BJ (cell line): ENCODE measurements around the gene UBXN6. TPM values are rescaled to one million over a fixed set of nuclear protein-coding genes. Genes with fewer than 3 reads are reported as not detected.

Experiments used
- CTCF ChIA-PET: fragments of 350-600 bp; formaldehyde crosslinking; extraction: SDS; loops from one replicate; lab custom pipeline; 2021; ENCODE audit warnings: antibody characterized with exemption, inconsistent platforms; lab: Yijun Ruan, JAX
- POLR2A ChIA-PET: fragments of 300-600 bp; sonication (Branson Sonifier 250); formaldehyde crosslinking; extraction: SDS; loops from one replicate; lab custom pipeline; 2021; ENCODE audit warnings: antibody characterized with exemption; lab: Charles Lee
- DNase-seq: peaks from one replicate; pipeline ENCODE4 v3.0.0-alpha.2; 2011; ENCODE audit warnings: low read depth
- H3K27me3 ChIP-seq: 2 replicates; pipeline ENCODE4 v1.6.0; 2011; ENCODE audit warnings: low read length; ENCODE audit not compliant: control insufficient read depth, insufficient read depth
- H3K36me3 ChIP-seq: 2 replicates; pipeline ENCODE4 v1.5.1; 2011; ENCODE audit warnings: low read length; ENCODE audit not compliant: control insufficient read depth, insufficient read depth
- H3K4me3 ChIP-seq: 2 replicates; pipeline ENCODE4 v1.5.1; 2011; ENCODE audit warnings: low read depth, mild to moderate bottlenecking, control low read depth, low read length
- CTCF ChIP-seq: IDR thresholded peaks from 2 replicates; pipeline ENCODE4 v1.5.1; 2011; ENCODE audit warnings: low read depth, mild to moderate bottlenecking, control low read depth, inconsistent platforms, low read length, moderate library complexity; ENCODE audit not compliant: insufficient read depth
- polyA plus RNA-seq: library from polyadenylated mRNA; depleted of rRNA; stranded (reverse); fragments of >200 nt; gene quantifications from 2 replicates; pipeline ENCODE4 v1.2.3, GENCODE V29; 2011

Gene UBXN6
- polyA plus RNA-seq, 1 experiment = 127 TPM

- POLR2A ChIA-PET = interaction anchor here (0.6 kb wide), 1 partner anchor 11 kb away, joined by 20 read pairs; no protein-coding TSS in a partner anchor
- peak; percentile 19 for DNase-seq
- CTCF ChIA-PET = interaction anchor here (0.8 to 1.1 kb wide), 2 partner anchors 49 to 207 kb away, joined by 3 read pairs; no protein-coding TSS in a partner anchor
- H3K4me3 ChIP-seq = peak overlapping the region; percentile 92
- TF ChIP-seq CTCF = no peak
- H3K27me3 ChIP-seq = no peaks in the 10 kb centered on the region
- H3K36me3 ChIP-seq = peaks cover 16% of the 10 kb centered on the region
Observed at GRCh38 chr19:4474514-4475022, 17.0 kb upstream of the UBXN6 start.

GRCh38 chr19:4473763-4474513, 16.3 kb upstream of the UBXN6 start:
- peak overlapping the region; percentile 92 for H3K4me3 ChIP-seq
- TF ChIP-seq CTCF = no peak
- DNase-seq = no peak
- H3K27me3 ChIP-seq = no peaks in the 10 kb centered on the region
- H3K36me3 ChIP-seq = peaks cover 16% of the 10 kb centered on the region
- POLR2A ChIA-PET = no interaction called here
- CTCF ChIA-PET = interaction anchor here (0.8 to 1.1 kb wide), 2 partner anchors 50 to 206 kb away, joined by 3 read pairs; no protein-coding TSS in a partner anchor

DNA sequence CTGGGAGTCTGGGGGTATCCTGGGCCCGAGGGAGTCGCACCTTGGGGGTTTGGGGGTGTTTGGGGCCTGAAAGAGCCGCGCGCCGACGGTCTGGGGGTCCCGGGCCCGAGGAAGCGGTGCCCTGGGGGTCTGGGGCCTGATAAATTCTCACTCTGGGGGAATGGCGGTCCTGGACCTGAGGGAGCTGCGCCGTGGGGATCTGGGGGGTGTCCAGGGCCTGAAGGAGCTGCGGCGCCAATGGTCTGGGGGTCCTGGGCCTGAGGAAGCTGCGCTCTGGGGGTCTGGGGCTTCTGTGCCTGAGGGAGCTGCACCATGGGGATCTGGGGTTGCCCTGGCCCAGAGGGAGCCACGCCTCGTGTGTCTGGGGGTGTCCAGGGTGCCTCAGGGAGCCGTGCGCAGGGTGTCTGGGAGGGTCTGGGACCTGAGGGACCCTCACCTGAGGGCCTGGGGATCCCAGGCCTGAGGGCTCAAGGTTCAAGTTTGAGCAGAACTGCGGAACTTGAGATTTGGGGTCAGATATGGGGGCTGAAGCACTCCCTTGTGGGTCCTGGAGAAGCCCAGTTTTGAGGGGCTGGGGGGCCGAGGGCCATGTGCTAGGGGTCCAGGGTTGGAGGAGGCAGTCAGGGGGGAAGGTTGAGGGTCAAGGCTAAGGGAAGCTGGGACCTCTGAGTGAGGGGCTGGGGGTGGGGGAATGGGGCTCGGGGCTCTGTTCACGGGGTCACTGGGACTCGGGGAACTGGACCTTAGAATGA, 15.6 kb upstream of the UBXN6 start:
- TF ChIP-seq CTCF = no peak
- CTCF ChIA-PET = interaction anchor here (0.6 kb wide), 1 partner anchor 16 kb away, joined by 4 read pairs; no protein-coding TSS in a partner anchor
- POLR2A ChIA-PET = no interaction called here
- H3K36me3 ChIP-seq = peaks cover 12% of the 10 kb centered on the region
- H3K27me3 ChIP-seq = no peaks in the 10 kb centered on the region
- DNase-seq = no peak
- H3K4me3 ChIP-seq = peak overlapping the region; percentile 92

- Histone ChIP-seq H3K36me3 (peaks cover 10% of the 10 kb centered on the region), H3K27me3 (no peaks in the 10 kb centered on the region), H3K4me3 (peak within 1 kb of the TSS; percentile 92)
- POLR2A ChIA-PET = interaction anchor here (0.9 to 1.2 kb wide), 2 partner anchors 17 to 77 kb away, joined by 3 to 8 read pairs; no protein-coding TSS in a partner anchor
- no peak for DNase-seq
- CTCF ChIA-PET = interaction anchor here (0.6 kb wide), 1 partner anchor 16 kb away, joined by 4 read pairs; no protein-coding TSS in a partner anchor
- no peak for TF ChIP-seq CTCF
Observed at GRCh38 chr19:4472174-4472974, 14.8 kb upstream of the UBXN6 start, which contains the start of gene HDGFL2. Gene HDGFL2 (plus strand): TSS chr19:4472297. CDS start chr19:4472351, 54 bp downstream.
